SH-SY5Y (cell line): Measurements from ENCODE around the gene CORO2B.

ENCODE experiments used
- GATA2 ChIP-seq: IDR thresholded peaks from 2 replicates; pipeline ENCODE4 v1.6.1; 2011; ENCODE audit warnings: mild to moderate bottlenecking, low read depth, low read length
- GATA3 ChIP-seq: IDR thresholded peaks from 2 replicates; pipeline ENCODE4 v1.6.1; 2011; ENCODE audit warnings: low read depth, mild to moderate bottlenecking, low read length, moderate library complexity

DNA sequence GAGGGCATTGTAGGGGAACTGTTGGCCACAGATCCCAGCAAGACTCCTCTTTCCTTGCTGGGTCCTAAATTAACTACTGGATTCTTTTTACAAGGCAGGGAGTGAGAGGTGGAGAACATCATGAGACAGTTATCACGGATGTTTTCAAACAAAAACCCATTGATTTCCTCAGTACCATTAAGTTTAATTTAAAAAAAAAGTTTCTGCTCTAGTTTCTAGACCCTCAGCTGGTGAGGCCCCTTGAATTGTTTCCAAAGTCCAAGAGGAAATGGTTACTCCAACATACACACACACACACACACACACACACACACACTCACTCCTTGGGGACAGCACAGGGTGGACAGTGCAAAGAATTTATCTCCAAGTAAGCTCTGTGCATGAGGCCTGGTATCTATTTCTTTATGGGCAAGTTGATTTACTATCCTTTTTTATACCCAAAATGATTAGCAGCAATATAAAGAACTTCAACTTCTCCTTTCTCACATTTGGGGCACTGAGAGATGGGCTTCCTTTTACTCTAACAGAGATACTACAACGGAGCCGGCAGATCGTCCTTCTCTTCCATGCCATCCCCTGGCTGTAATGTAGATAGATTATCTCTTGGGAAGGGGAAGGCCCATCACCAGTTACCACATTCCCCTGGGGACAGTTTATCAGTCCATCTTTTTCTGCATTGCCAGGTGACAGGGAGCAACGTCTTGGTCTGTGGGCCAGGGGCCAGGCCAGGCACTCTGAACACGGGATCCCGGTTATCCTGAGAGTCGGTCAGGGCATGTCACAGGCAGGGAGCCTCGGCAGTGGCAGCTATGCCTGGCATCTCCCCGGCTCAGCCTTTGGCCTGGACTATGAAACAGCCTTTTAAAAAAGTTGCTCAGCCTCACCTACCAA is 54.7 kb downstream of the CORO2B start:
- peak; percentile 45 for TF ChIP-seq GATA2
- no peak for TF ChIP-seq GATA3
